Stimulated activated CD8-positive, alpha-beta memory T cell treated with anti-CD3 and anti-CD28 coated beads, Interleukin-2, amount 100 ng/mL, for 1 hour (primary cell): ENCODE measurements around the gene GSTT4.
"Not testable (repeated sequence)": the region's sequence is repeated elsewhere in the genome, so short reads cannot be mapped to it uniquely, and the experiment has no call there.

Experiments used
- DNase-seq, 2 donors: peaks; one replicate each; pipeline ENCODE4 v3.0.0-alpha.2; 2020; ENCODE audit warnings: low read depth in 2 of 2

The GSTT4 gene

GRCh38 chr22:23953485-23953884, 51.8 kb downstream of the GSTT4 start:
- not testable (repeated sequence) for DNase-seq

- not testable (repeated sequence) for DNase-seq
These were observed 52.4 kb downstream of the GSTT4 start for GRCh38 chr22:23952794-23953405.

GRCh38 chr22:23951383-23951782, 53.9 kb downstream of the GSTT4 start:
- DNase-seq: not testable (repeated sequence)

- not testable (repeated sequence) for DNase-seq
These were observed 55.5 kb downstream of the GSTT4 start for GRCh38 chr22:23949764-23950163.
